ENCODE measurements around the gene RNF213. TPM values are rescaled to one million over a fixed set of nuclear protein-coding genes. Genes with fewer than 3 reads are reported as not detected.

Gene RNF213
- total RNA-seq, 1 experiment from 2014 or later: 70.5 TPM

GRCh38 chr17:80433916-80434666 is 173.4 kb downstream of the RNF213 start:
- Mint-ChIP-seq H3K36me3 (no peaks in the 10 kb centered on the region), H3K27me3 (ENCODE audit: low read depth) (peaks cover 12% of the 10 kb centered on the region), H3K27ac (no peak overlapping the region), H3K4me1 (no peaks in the 10 kb centered on the region), H3K4me3 (no peak overlapping the region), H3K9me3 (peaks cover 3% of the 10 kb centered on the region; the same call in 1 of the 2 replicates)
- TF ChIP-seq ZNF416 (CRISPR knock-in tag; IDR thresholded peaks at IDR 0.05) (no peak), CREM (CRISPR knock-in tag; IDR thresholded peaks at IDR 0.05) (no peak), CTCF (IDR thresholded peaks at IDR 0.05) (no peak), ZNF671 (CRISPR knock-in tag; IDR thresholded peaks at IDR 0.05) (no peak), E2F5 (CRISPR knock-in tag; IDR thresholded peaks at IDR 0.05) (no peak), JUN (CRISPR knock-in tag; IDR thresholded peaks at IDR 0.05) (no peak), FOXK1 (CRISPR knock-in tag; IDR thresholded peaks at IDR 0.05) (no peak), ZNF281 (CRISPR knock-in tag; IDR thresholded peaks at IDR 0.05) (no peak), NR3C1 (CRISPR knock-in tag; conservative IDR thresholded peaks at IDR 0.05; ENCODE audit: low read depth) (no peak), USF1 (CRISPR knock-in tag; IDR thresholded peaks at IDR 0.05) (no peak), IRF2 (CRISPR knock-in tag; IDR thresholded peaks at IDR 0.05; ENCODE audit: borderline replicate concordance, low read depth) (no peak), MXD4 (CRISPR knock-in tag; IDR thresholded peaks at IDR 0.05; ENCODE audit: borderline replicate concordance) (no peak)
- ChIA-PET POLR2A (no interaction called here), CTCF (no interaction called here)
- ATAC-seq (no peak), DNase-seq (ENCODE audit: low spot score) (no peak)

GRCh38 chr17:80437532-80437931 is 176.9 kb downstream of the RNF213 start:
- no peak for TF ChIP-seq NR1H2 (CRISPR knock-in tag; IDR thresholded peaks at IDR 0.05)
- no peak for TF ChIP-seq IRF1 (CRISPR knock-in tag; IDR thresholded peaks at IDR 0.05)
- TF ChIP-seq NR2C2 (CRISPR knock-in tag; IDR thresholded peaks at IDR 0.05): no peak
- TF ChIP-seq ATF1 (CRISPR knock-in tag; IDR thresholded peaks at IDR 0.05): no peak
- no peak for TF ChIP-seq TEAD4 (CRISPR knock-in tag; IDR thresholded peaks at IDR 0.05)
- TF ChIP-seq GTF2I (CRISPR knock-in tag; conservative IDR thresholded peaks at IDR 0.05): no peak
- no peak for ATAC-seq
- H3K9me3 Mint-ChIP-seq: peaks cover 3% of the 10 kb centered on the region; the same call in 1 of the 2 replicates
- no peaks in the 10 kb centered on the region for H3K4me1 Mint-ChIP-seq
- H3K27ac Mint-ChIP-seq: no peak overlapping the region
- peaks cover 20% of the 10 kb centered on the region for H3K27me3 Mint-ChIP-seq (ENCODE audit: low read depth)
- ChIA-PET CTCF (interaction anchor here (3.3 kb wide), 1 partner anchor 10 kb away, joined by 17 read pairs; no protein-coding TSS in a partner anchor), POLR2A (no interaction called here)
- no peaks in the 10 kb centered on the region for H3K36me3 Mint-ChIP-seq
- H3K4me3 Mint-ChIP-seq: no peak overlapping the region
- no peak for DNase-seq (ENCODE audit: low spot score)

Data from WTC11 (cell line).